Left lobe of liver (tissue), 2 donors: ENCODE data around the gene PPY. TPM values are rescaled to one million over a fixed set of nuclear protein-coding genes. Genes with fewer than 3 reads are reported as not detected.
"Not testable (repeated sequence)": the region's sequence is repeated elsewhere in the genome, so short reads cannot be mapped to it uniquely, and the experiment has no call there.

Experiments used
- ATAC-seq: fragments of 200-7000 bp; cut with Tn5 transposase; one replicate; pipeline ENCODE4 v1.9.1; 2020; ENCODE audit warnings: mild to moderate bottlenecking, moderate library complexity
- DNase-seq: peaks from one replicate; pipeline ENCODE4 v3.0.0-alpha.2; 2020; ENCODE audit warnings: low spot score
- total RNA-seq: library from RNA; stranded (reverse); gene quantifications from one replicate; pipeline ENCODE4 v1.2.1, GENCODE V29; 2021
- donor health status: DM: no; HTN: no; CAD: no; lungs with moderate emphysema.
- donor health status: DM: no; HTN: yes; CAD: no.

PPY gene
- total RNA-seq, 1 donor from 2014 or later, result not detected

GRCh38 chr17:43907425-43907981, 34.8 kb downstream of the PPY start, which contains the start of gene MPP2:
Gene MPP2 (minus strand): TSS chr17:43907536. CDS start chr17:43904460, 3,076 bp downstream.
- ATAC-seq (peak; percentile 13), DNase-seq (no peak)

- DNase-seq, result no peak
- no peak for ATAC-seq
Observed at GRCh38 chr17:43906951-43907424, 35.3 kb downstream of the PPY start.

- DNase-seq (peak; percentile 53), ATAC-seq (peak; percentile 42)
Observed at GRCh38 chr17:43905985-43906852, 36.1 kb downstream of the PPY start.

- no peak for DNase-seq
- ATAC-seq, result no peak
Observed at GRCh38 chr17:43905400-43905984, 36.8 kb downstream of the PPY start.

GRCh38 chr17:43901861-43902589, 40.3 kb downstream of the PPY start:
- no peak for DNase-seq
- ATAC-seq, result no peak

- ATAC-seq (no peak), DNase-seq (no peak)
Observed at GRCh38 chr17:43900858-43901754, 41.2 kb downstream of the PPY start.

GRCh38 chr17:43900183-43900857, 42.0 kb downstream of the PPY start:
- ATAC-seq, result peak; percentile 84
- peak; percentile 65 for DNase-seq

GRCh38 chr17:43898446-43898845, 43.8 kb downstream of the PPY start:
- no peak for DNase-seq
- no peak for ATAC-seq

GRCh38 chr17:43897831-43898230, 44.4 kb downstream of the PPY start:
- ATAC-seq (no peak), DNase-seq (no peak)

- ATAC-seq, result not testable (repeated sequence)
Observed at GRCh38 chr17:43894494-43894893, 47.8 kb downstream of the PPY start.

GRCh38 chr17:43892647-43892952, 49.7 kb downstream of the PPY start:
- DNase-seq (no peak), ATAC-seq (no peak)

More at GRCh38 chr17:43894494-43894893, 47.8 kb downstream of the PPY start:
- not testable (repeated sequence) for DNase-seq

GRCh38 chr17:43891851-43892646, 50.2 kb downstream of the PPY start:
- ATAC-seq, result no peak

More at GRCh38 chr17:43891851-43892646, 50.2 kb downstream of the PPY start:
- no peak for DNase-seq

Other genes with a start within 250 kb of the PPY start
- gene SOST, start 183.7 kb downstream of the PPY start, total RNA-seq, result not detected
- 79.4 TPM for gene DUSP3, start 163.5 kb downstream of the PPY start, total RNA-seq
- not detected for gene CFAP97D1, start 162.0 kb downstream of the PPY start, total RNA-seq
- gene MPP3, start 109.3 kb downstream of the PPY start, total RNA-seq, result 2.0 TPM
- not detected for gene CD300LG, start 95.3 kb downstream of the PPY start, total RNA-seq
- 0.10 TPM for gene MPP2, start 34.9 kb downstream of the PPY start, total RNA-seq
- gene PYY, start 11.5 kb upstream of the PPY start, total RNA-seq, result not detected
- 51.3 TPM for gene NAGS, start 62.1 kb upstream of the PPY start, total RNA-seq
- gene TMEM101, start 72.5 kb upstream of the PPY start, total RNA-seq, result 14.4 TPM
- 22.6 TPM for gene LSM12, start 124.2 kb upstream of the PPY start, total RNA-seq
- gene G6PC3, start 128.3 kb upstream of the PPY start, total RNA-seq, result 8.9 TPM
- gene HDAC5, start 181.2 kb upstream of the PPY start, total RNA-seq, result 16.8 TPM
- 0.38 TPM for gene HROB, start 199.5 kb upstream of the PPY start, total RNA-seq
- gene ASB16, start 228.2 kb upstream of the PPY start, total RNA-seq, result not detected
- 14.3 TPM for gene TMUB2, start 244.5 kb upstream of the PPY start, total RNA-seq